Keratinocyte (primary cell): ENCODE results near the gene TMA7B. TPM values are rescaled to one million over a fixed set of nuclear protein-coding genes. Genes with fewer than 3 reads are reported as not detected.
A peak's percentile ranks its signal among the peaks of the same experiment; 100 is the strongest.

Source experiments
- DNase-seq: peaks from one replicate; pipeline ENCODE4 v3.0.0-alpha.2; 2011; ENCODE audit warnings: low read depth, missing footprints, low spot score
- FAIRE-seq: peaks from 2 replicates; lab custom pipeline; 2011; peaks lifted over from hg19 to GRCh38; lab: Jason Lieb, UNC
- H2AFZ ChIP-seq: 2 replicates; pipeline ENCODE4 v1.6.0; 2012; ENCODE audit warnings: low read length, control low read depth, inconsistent platforms; ENCODE audit not compliant: control insufficient read depth
- H3K27ac ChIP-seq: 2 replicates; pipeline ENCODE4 v1.5.1; 2011; ENCODE audit warnings: low read length; ENCODE audit not compliant: control insufficient read depth, insufficient read depth
- H3K27me3 ChIP-seq: 3 replicates; pipeline ENCODE4 v1.6.0; 2011; ENCODE audit warnings: low read length; ENCODE audit not compliant: control insufficient read depth, insufficient read depth; ENCODE audit errors: extremely low read depth
- H3K36me3 ChIP-seq, 2 experiments: 2 replicates in 1 of 2; 3 replicates in 1 of 2; pipeline ENCODE4 v1.5.1; 2011; ENCODE audit warnings: low read length in 2 of 2, mild to moderate bottlenecking in 1 of 2; ENCODE audit not compliant: control insufficient read depth in 2 of 2, insufficient read depth in 2 of 2; ENCODE audit errors: extremely low read depth in 1 of 2
- H3K4me1 ChIP-seq: 3 replicates; pipeline ENCODE4 v1.5.1; 2011; ENCODE audit warnings: low read length; ENCODE audit not compliant: control insufficient read depth, insufficient read depth; ENCODE audit errors: extremely low read depth
- H3K4me2 ChIP-seq: 3 replicates; pipeline ENCODE4 v1.6.0; 2011; ENCODE audit warnings: low read depth, low read length; ENCODE audit not compliant: control insufficient read depth, insufficient read depth; ENCODE audit errors: extremely low read depth
- H3K4me3 ChIP-seq, 3 experiments: fragments of 200-600 bp in 1 of 3; sonication (generic) in 1 of 3; 2 replicates in 2 of 3; 3 replicates in 1 of 3; pipeline ENCODE4 v1.5.1; 2011 to 2016; ENCODE audit warnings: low read length in 3 of 3, mild to moderate bottlenecking in 3 of 3, control low read depth in 2 of 3, inconsistent platforms in 1 of 3, low read depth in 1 of 3, mixed read lengths in 1 of 3, mixed run types in 1 of 3, moderate library complexity in 1 of 3; ENCODE audit not compliant: control insufficient read depth in 2 of 3, insufficient read depth in 2 of 3; ENCODE audit errors: extremely low read depth in 1 of 3
- H3K79me2 ChIP-seq: 2 replicates; pipeline ENCODE4 v1.6.0; 2012; ENCODE audit warnings: low read length; ENCODE audit not compliant: control insufficient read depth, insufficient read depth
- H3K9ac ChIP-seq: 3 replicates; pipeline ENCODE4 v1.6.0; 2011; ENCODE audit warnings: low read length; ENCODE audit not compliant: control insufficient read depth, insufficient read depth; ENCODE audit errors: extremely low read depth
- H3K9me1 ChIP-seq: 3 replicates; pipeline ENCODE4 v1.6.0; 2011; ENCODE audit warnings: low read length; ENCODE audit not compliant: control insufficient read depth, insufficient read depth; ENCODE audit errors: extremely low read depth
- H3K9me3 ChIP-seq: 2 replicates; pipeline ENCODE4 v1.5.1; 2012; ENCODE audit warnings: low read depth, low read length; ENCODE audit not compliant: control insufficient read depth
- H4K20me1 ChIP-seq: 3 replicates; pipeline ENCODE4 v1.6.0; 2011; ENCODE audit warnings: low read length; ENCODE audit not compliant: control insufficient read depth, insufficient read depth; ENCODE audit errors: extremely low read depth
- EZH2 ChIP-seq: IDR thresholded peaks from one replicate; pipeline ENCODE4 v1.6.1; 2012; ENCODE audit warnings: inconsistent platforms, mild to moderate bottlenecking, low read length, moderate library complexity
- dilution Hi-C: fragments of 300-500 bp; cut with MboI; formaldehyde crosslinking; loops from one replicate; pipeline ENCODE4 v1.7.0; 2020; ENCODE audit warnings: low sequenced_read_pairs; ENCODE audit not compliant: extremely low pct_ligation_motif_present
- polyA plus RNA-seq, 5 experiments: library from polyadenylated mRNA; depleted of rRNA in 3 of 5; stranded (reverse) in 3 of 5; stranded (forward) in 1 of 5; unstranded in 1 of 5; fragments of >200 nt; gene quantifications; 1 replicate in 1 of 5; 2 replicates in 3 of 5; 3 replicates in 1 of 5; pipeline versions ENCODE4 v1.2.1 to v1.2.3, GENCODE V29; 2011 to 2012; ENCODE audit warnings: missing spikeins in 2 of 5, low read depth in 1 of 5, low replicate concordance in 1 of 5
- TF ChIP-seq, protein P1 (sequence below), 3 experiments: IDR thresholded peaks in 1 of 3; conservative IDR thresholded peaks in 1 of 3; optimal IDR thresholded peaks in 1 of 3; 2 replicates in 2 of 3; 3 replicates in 1 of 3; pipeline versions ENCODE3 to v1.5.1; 2011; ENCODE audit warnings: low read length in 3 of 3, mild to moderate bottlenecking in 3 of 3, moderate library complexity in 2 of 3, control low read depth in 1 of 3, inconsistent platforms in 1 of 3; ENCODE audit not compliant: insufficient read depth in 2 of 3; ENCODE audit errors: extremely low read depth in 1 of 3

TMA7B gene
- polyA plus RNA-seq, 1 donor (not counting 4 experiments of a cell fraction or from before 2014, with no cell fraction given): not detected

DNA sequence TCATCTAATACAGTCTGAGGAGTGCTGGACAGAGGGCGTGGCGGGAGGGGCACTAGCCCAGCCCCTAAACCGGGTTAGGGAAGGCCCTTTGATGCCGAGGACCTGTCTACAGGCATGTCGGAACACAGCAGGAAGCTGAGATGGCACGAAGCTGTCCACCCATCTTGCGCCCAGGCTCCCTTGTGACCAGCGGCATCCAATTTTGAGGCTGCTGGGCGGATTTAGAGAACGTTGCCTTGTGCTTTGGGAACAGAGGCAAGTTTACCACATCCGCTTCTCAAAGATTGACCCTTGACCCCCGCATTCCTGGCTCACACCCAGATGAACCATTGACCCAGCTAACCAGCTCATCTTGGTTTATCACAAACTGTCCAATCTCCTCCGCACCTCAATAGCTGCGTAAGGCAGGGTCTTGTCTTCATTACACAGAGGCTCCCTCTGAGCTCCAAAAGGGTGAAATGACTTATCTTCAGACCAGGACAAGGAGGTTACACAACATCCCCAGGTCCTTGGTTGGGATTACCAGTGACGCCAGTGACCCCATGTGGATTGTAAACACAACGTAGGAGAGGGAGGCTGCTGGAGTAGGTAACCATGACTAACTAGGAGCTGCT is 39.1 kb downstream of the TMA7B start:
- H3K4me2 ChIP-seq: peak overlapping the region; percentile 98
- FAIRE-seq (peak; percentile 77), DNase-seq (no peak)
- H3K4me3 ChIP-seq: peak overlapping the region in 2 of 3 experiments; percentile 18 to 24
- peaks cover 18% of the 10 kb centered on the region for H3K9me1 ChIP-seq
- H3K27me3 ChIP-seq: no peaks in the 10 kb centered on the region
- H3K36me3 ChIP-seq: peaks cover 3 to 30% of the 10 kb centered on the region in 2 experiments
- peaks cover 18% of the 10 kb centered on the region for H4K20me1 ChIP-seq
- H3K79me2 ChIP-seq: peaks cover 82% of the 10 kb centered on the region
- H3K27ac ChIP-seq: peak overlapping the region; percentile 64
- no peaks in the 10 kb centered on the region for H3K9me3 ChIP-seq
- TF ChIP-seq EZH2: no peak
- TF ChIP-seq, protein P1, sequence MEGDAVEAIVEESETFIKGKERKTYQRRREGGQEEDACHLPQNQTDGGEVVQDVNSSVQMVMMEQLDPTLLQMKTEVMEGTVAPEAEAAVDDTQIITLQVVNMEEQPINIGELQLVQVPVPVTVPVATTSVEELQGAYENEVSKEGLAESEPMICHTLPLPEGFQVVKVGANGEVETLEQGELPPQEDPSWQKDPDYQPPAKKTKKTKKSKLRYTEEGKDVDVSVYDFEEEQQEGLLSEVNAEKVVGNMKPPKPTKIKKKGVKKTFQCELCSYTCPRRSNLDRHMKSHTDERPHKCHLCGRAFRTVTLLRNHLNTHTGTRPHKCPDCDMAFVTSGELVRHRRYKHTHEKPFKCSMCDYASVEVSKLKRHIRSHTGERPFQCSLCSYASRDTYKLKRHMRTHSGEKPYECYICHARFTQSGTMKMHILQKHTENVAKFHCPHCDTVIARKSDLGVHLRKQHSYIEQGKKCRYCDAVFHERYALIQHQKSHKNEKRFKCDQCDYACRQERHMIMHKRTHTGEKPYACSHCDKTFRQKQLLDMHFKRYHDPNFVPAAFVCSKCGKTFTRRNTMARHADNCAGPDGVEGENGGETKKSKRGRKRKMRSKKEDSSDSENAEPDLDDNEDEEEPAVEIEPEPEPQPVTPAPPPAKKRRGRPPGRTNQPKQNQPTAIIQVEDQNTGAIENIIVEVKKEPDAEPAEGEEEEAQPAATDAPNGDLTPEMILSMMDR (optimal IDR thresholded peaks at IDR 0.05 in 1 of 3, IDR thresholded peaks at IDR 0.05 in 1 of 3, conservative IDR thresholded peaks at IDR 0.05 in 1 of 3; ENCODE audit: extremely low read depth in 1 of 3, insufficient read depth in 2 of 3, low read length in 3 of 3): peak in 2 of 3 experiments; percentile 29 to 34
- dilution Hi-C loops: no loop called here
- no peak overlapping the region for H2AFZ ChIP-seq
- no peak overlapping the region for H3K9ac ChIP-seq
- peaks cover 84% of the 10 kb centered on the region for H3K4me1 ChIP-seq

DNA sequence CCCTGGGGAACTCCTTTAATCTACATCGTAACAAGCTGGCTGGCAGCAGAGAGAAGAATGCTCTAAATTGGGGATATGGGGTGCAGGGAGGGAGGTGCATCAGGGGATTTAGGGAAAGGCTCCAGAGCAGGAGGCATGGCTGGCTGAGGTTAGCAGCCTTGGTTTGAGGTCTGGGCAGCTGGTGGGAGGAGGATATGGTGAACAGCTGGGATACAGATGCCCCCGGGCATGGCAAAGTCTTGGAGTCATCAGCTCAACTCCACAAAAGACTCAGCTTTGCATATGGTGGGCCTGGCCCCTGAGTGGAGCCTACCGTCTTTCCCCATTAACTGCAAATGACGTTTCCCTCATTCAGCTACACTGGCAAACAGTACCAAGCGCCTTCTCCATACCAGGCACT is 40.0 kb downstream of the TMA7B start:
- H3K9ac ChIP-seq: no peak overlapping the region
- DNase-seq (no peak), FAIRE-seq (no peak)
- peaks cover 89% of the 10 kb centered on the region for H3K4me1 ChIP-seq
- H3K27me3 ChIP-seq: no peaks in the 10 kb centered on the region
- dilution Hi-C loops: no loop called here
- peaks cover 5 to 30% of the 10 kb centered on the region in 2 experiments for H3K36me3 ChIP-seq
- peak overlapping the region; percentile 64 for H3K27ac ChIP-seq
- H3K79me2 ChIP-seq: peaks cover 83% of the 10 kb centered on the region
- peaks cover 18% of the 10 kb centered on the region for H4K20me1 ChIP-seq
- no peaks in the 10 kb centered on the region for H3K9me3 ChIP-seq
- H3K4me2 ChIP-seq: peak overlapping the region; percentile 98
- peaks cover 21% of the 10 kb centered on the region for H3K9me1 ChIP-seq
- no peak overlapping the region for H3K4me3 ChIP-seq
- TF ChIP-seq EZH2: no peak
- TF ChIP-seq, protein P1 (optimal IDR thresholded peaks at IDR 0.05 in 1 of 3, IDR thresholded peaks at IDR 0.05 in 1 of 3, conservative IDR thresholded peaks at IDR 0.05 in 1 of 3; ENCODE audit: extremely low read depth in 1 of 3, insufficient read depth in 2 of 3, low read length in 3 of 3): no peak
- H2AFZ ChIP-seq: no peak overlapping the region
